Astrocyte (in vitro differentiated cells and primary cell): ENCODE results near the gene TMEM123.

Experiments used
- EZH2 ChIP-seq: IDR thresholded peaks from 2 replicates; pipeline ENCODE4 v1.6.1; 2012; ENCODE audit warnings: mild to moderate bottlenecking, low read length, inconsistent platforms; ENCODE audit not compliant: insufficient read depth
- TF ChIP-seq, protein P1 (sequence below): IDR thresholded peaks from 2 replicates; pipeline ENCODE4 v1.5.1; 2011; ENCODE audit warnings: low read depth, mild to moderate bottlenecking, inconsistent platforms, low read length, moderate library complexity; ENCODE audit not compliant: insufficient read depth

DNA sequence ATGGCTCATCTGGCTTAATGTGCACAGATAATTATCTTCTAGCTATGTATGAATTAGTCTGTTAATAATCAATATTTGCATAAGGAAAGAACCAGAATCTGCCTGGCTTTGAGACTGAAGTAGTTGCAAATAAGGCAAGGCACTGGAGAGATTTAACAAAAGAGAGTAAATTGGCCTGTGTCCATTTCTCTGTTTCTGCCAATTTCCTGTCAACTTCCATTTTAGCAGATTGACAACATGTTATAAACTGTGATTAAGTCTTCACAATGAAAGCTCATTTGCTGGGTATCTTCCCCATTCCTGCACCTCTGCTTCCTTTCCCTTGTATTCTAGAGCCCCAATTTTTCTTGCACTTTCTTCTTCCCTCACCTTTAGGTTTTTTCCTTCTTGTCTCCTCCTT, 5.3 kb upstream of the TMEM123 start:
- TF ChIP-seq, protein P1, sequence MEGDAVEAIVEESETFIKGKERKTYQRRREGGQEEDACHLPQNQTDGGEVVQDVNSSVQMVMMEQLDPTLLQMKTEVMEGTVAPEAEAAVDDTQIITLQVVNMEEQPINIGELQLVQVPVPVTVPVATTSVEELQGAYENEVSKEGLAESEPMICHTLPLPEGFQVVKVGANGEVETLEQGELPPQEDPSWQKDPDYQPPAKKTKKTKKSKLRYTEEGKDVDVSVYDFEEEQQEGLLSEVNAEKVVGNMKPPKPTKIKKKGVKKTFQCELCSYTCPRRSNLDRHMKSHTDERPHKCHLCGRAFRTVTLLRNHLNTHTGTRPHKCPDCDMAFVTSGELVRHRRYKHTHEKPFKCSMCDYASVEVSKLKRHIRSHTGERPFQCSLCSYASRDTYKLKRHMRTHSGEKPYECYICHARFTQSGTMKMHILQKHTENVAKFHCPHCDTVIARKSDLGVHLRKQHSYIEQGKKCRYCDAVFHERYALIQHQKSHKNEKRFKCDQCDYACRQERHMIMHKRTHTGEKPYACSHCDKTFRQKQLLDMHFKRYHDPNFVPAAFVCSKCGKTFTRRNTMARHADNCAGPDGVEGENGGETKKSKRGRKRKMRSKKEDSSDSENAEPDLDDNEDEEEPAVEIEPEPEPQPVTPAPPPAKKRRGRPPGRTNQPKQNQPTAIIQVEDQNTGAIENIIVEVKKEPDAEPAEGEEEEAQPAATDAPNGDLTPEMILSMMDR: no peak
- no peak for TF ChIP-seq EZH2
